Aorta (tissue), 5 donors: ENCODE results near the gene ST6GALNAC6. TPM values are rescaled to one million over a fixed set of nuclear protein-coding genes. Genes with fewer than 3 reads are reported as not detected.

Source experiments
- ATAC-seq: fragments of 200-7000 bp; cut with Tn5 transposase; one replicate; pipeline ENCODE4 v1.9.1; 2022; ENCODE audit warnings: moderate library complexity; ENCODE audit not compliant: low FRiP score
- DNase-seq, 2 donors: peaks; one replicate each; pipeline ENCODE4 v3.0.0-alpha.2; 2020
- H3K27ac ChIP-seq, 2 donors: one replicate each; pipeline ENCODE4 v1.5.1; 2013; ENCODE audit warnings: low read length in 2 of 2, mild to moderate bottlenecking in 2 of 2, moderate library complexity in 2 of 2, control low read depth in 1 of 2, inconsistent platforms in 1 of 2, low read depth in 1 of 2
- H3K27me3 ChIP-seq, 2 donors: one replicate each; pipeline ENCODE4 v1.6.1; 2013; ENCODE audit warnings: control low read depth in 1 of 2, low read length in 1 of 2, mild to moderate bottlenecking in 1 of 2, moderate library complexity in 1 of 2; ENCODE audit not compliant: insufficient read depth in 2 of 2, control insufficient read depth in 1 of 2
- H3K36me3 ChIP-seq, 2 donors: one replicate each; pipeline ENCODE4 v1.6.1; 2013; ENCODE audit warnings: control low read depth in 1 of 2, low read length in 1 of 2, mild to moderate bottlenecking in 1 of 2; ENCODE audit not compliant: insufficient read depth in 2 of 2, control insufficient read depth in 1 of 2
- H3K4me1 ChIP-seq, 2 donors: one replicate each; pipeline ENCODE4 v1.6.1; 2013; ENCODE audit warnings: low read length in 2 of 2, control low read depth in 1 of 2, mild to moderate bottlenecking in 1 of 2, moderate library complexity in 1 of 2; ENCODE audit not compliant: insufficient read depth in 2 of 2, control insufficient read depth in 1 of 2
- H3K4me3 ChIP-seq, 2 donors: one replicate each; pipeline ENCODE4 v1.5.1; 2013; ENCODE audit warnings: low read length in 2 of 2, control low read depth in 1 of 2, mild to moderate bottlenecking in 1 of 2
- H3K9me3 ChIP-seq: one replicate; pipeline ENCODE4 v1.6.1; 2013; ENCODE audit warnings: mild to moderate bottlenecking, low read length; ENCODE audit not compliant: control insufficient read depth
- WGBS, 2 donors: extraction: QIAGEN DNeasy Blood & Tissue Kit; methylation state at CpG; one replicate each; pipeline ENCODE4 v1.1.7; 2013; 5-methylcytosine and 5-hydroxymethylcytosine counted together
- intact Hi-C, 2 donors: fragments of 100-400 bp; cut with DNase I; formaldehyde crosslinking; loops; one replicate each; pipeline versions ENCODE4 v1.14.2 to v1.15.0; 2022
- polyA plus RNA-seq, 2 donors: library from polyadenylated mRNA; stranded (reverse); fragments of 200-250 nt; gene quantifications; one replicate each; pipeline ENCODE4 v1.2.3, GENCODE V29; 2013
- total RNA-seq, 2 donors: library from RNA; stranded (reverse); fragmentation: NEBNext Ultra II Directional; extraction: Animal tissue kit (Norgen Biotek cat#: 25700); gene quantifications; one replicate each; pipeline ENCODE4 v1.2.1, GENCODE V29; 2021
- donor health status: healthy with polysubstance abuse.
- donor health status: Bipolar disorder and iron deficiency.
- donor health status: DM: no; HTN: no; CAD: no.
- donor health status: DM: no; HTN: no; CAD: no.
- donor health status: DM: yes; HTN: yes; CAD: no.

ST6GALNAC6 gene
- total and polyA plus RNA-seq, 4 donors, result 103 to 176 (median 125) TPM

DNA sequence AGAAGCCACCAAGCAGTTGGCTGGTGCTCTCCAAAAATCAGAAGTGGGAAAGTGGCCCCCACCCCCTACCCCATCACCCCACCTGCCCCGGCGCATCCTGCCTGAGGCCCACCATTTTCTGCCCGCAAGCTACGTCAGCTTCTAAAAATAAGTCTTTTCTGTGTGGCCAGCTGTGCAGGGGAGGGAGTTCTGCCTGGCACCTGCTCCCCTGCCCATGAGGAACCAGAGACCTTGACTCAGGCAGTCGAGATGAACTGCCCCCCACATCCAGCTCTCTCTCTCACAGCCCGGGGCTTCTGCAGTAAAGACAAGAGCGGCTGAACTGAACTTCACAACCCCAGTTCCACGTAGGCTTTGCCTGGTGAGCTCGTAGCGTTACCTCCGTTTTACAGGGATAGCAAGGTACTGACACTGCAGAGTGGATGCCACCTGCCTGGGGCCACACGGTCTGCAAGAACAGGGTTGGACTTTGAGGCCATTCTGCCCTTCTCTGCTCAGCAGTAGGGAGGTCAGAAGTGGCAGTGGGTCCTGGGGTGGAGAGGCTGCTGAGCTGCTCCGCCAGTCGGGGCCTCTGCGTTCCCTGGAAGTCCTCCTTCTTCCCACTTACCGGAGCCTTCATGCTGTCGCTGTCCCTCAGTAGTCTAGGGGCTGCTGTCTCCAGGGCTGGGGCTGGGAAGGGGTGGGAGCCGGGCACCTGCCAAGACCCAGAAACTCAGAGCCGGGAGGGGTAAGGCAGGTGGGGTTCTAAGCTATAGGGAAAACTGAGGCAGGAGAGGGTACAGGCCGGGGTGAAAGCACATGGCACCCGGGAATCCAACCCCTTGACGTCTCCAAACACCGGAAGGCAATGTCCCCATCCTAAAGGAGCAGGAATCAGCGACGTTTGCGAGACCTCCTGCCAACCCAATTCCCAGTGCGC lies 16.7 kb upstream of the ST6GALNAC6 start:
- peaks cover 0 to 4% of the 10 kb centered on the region in 2 donors for H3K36me3 ChIP-seq
- intact Hi-C loops, result loop anchor here (2.0 to 5.0 kb wide), 3 partner anchors 17 to 129 kb away; partner anchors contain the start of genes AK1 (in 1 of the 2), CDK9 (in 1 of the 2) and ST6GALNAC6 (in 1 of the 2)
- peak in 1 of 2 donors; percentile 49 for DNase-seq

DNA sequence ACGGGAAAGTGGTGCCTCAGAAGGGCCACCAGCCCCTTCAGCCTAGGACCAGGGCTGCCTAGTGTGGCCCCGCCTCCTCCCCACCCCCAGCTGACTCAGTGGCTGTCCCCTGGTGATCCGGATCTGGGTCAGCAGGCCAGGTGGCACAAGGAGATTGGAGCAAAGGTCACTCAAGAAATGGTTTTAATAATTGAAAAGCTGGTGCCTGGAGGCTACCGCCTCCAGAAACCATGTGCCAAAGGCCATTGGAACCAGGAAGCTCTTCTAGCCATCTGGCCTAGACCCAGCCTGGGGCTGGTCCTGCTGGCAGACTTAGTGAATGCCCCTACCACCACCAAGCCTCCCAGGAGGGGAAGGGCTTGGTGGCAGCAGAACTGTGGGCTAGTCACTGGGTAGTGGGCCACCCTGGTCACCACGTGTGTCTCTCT lies 15.9 kb upstream of the ST6GALNAC6 start:
- 73 to 74% methylated on average over 5 of the region's 5 CpGs for WGBS, 2 donors
- Histone ChIP-seq H3K4me1 (no peaks in the 10 kb centered on the region), H3K36me3 (peaks cover 0 to 4% of the 10 kb centered on the region in 2 donors), H3K9me3 (no peaks in the 10 kb centered on the region), H3K27me3 (no peaks in the 10 kb centered on the region), H3K4me3 (peak overlapping the region in 1 of 2 donors; percentile 44), H3K27ac (no peak overlapping the region)
- peak in 1 of 2 donors; percentile 62 for DNase-seq
- ATAC-seq, result no peak
- intact Hi-C loops, result loop anchor here (5.0 kb wide), 2 partner anchors 38 to 128 kb away; partner anchors contain the start of genes AK1 (in 1 of the 2) and CDK9 (in 1 of the 2)

More for the DNA sequence above, 16.7 kb upstream of the ST6GALNAC6 start:
- Histone ChIP-seq H3K9me3 (no peaks in the 10 kb centered on the region), H3K4me3 (peak overlapping the region; percentile 44 to 72), H3K4me1 (no peaks in the 10 kb centered on the region), H3K27ac (peak overlapping the region in 1 of 2 donors; percentile 5), H3K27me3 (no peaks in the 10 kb centered on the region)
- 19 to 20% methylated on average over 27 of the region's 27 CpGs for WGBS, 2 donors
- peak; percentile 1 for ATAC-seq

DNA sequence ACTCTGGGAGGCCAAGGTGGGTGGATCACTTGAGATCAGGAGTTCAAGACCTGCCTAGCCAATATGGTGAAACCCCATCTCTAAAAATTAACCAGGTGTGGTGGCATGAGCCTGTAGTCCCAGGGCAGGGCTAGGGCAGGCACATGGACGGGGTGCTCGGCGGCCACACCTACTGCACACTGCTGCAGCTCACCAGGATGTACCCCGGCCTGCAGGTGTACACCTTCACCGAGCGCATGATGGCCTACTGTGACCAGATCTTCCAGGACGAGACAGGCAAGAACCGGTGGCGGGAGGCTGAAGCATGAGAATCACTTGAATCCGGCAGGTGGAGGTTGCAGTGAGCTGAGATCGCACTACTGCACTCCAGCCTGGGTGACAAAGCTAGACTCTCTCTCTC lies 14.3 kb upstream of the ST6GALNAC6 start:
- 95% methylated on average over 11 of the region's 11 CpGs for WGBS, 2 donors
- Histone ChIP-seq H3K36me3 (peaks cover 0 to 4% of the 10 kb centered on the region in 2 donors), H3K9me3 (no peaks in the 10 kb centered on the region), H3K27me3 (no peaks in the 10 kb centered on the region), H3K4me1 (no peaks in the 10 kb centered on the region), H3K4me3 (no peak overlapping the region), H3K27ac (no peak overlapping the region)
- intact Hi-C loops, result no loop called here
- no peak for ATAC-seq
- no peak for DNase-seq

DNA sequence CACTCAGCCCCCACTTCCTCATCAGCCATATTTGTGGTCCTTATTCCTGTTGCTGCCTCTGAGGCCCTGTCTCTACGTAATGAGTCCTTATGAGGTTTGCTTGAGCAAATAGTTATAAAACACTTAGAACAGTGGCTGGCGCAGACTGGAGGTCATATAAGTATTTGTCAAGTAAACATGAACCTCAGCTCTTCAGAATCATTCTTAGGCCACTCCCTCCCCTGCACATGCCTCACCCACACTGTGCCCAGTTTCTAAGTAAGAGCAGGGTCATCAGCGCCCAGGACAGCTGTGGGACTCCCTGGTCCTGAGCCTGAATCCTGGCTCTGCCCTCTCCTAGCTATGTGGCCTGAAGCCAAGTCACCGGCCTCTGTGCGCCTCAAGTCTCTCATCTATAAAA lies 13.5 kb upstream of the ST6GALNAC6 start:
- no peaks in the 10 kb centered on the region for H3K9me3 ChIP-seq
- intact Hi-C loops, result no loop called here
- DNase-seq (no peak), ATAC-seq (no peak)
- no peaks in the 10 kb centered on the region for H3K4me1 ChIP-seq
- H3K27me3 ChIP-seq, result no peaks in the 10 kb centered on the region
- H3K4me3 ChIP-seq, result no peak overlapping the region
- no peak overlapping the region for H3K27ac ChIP-seq
- 81 to 88% methylated on average over 5 of the region's 5 CpGs for WGBS, 2 donors
- peaks cover 0 to 4% of the 10 kb centered on the region in 2 donors for H3K36me3 ChIP-seq

DNA sequence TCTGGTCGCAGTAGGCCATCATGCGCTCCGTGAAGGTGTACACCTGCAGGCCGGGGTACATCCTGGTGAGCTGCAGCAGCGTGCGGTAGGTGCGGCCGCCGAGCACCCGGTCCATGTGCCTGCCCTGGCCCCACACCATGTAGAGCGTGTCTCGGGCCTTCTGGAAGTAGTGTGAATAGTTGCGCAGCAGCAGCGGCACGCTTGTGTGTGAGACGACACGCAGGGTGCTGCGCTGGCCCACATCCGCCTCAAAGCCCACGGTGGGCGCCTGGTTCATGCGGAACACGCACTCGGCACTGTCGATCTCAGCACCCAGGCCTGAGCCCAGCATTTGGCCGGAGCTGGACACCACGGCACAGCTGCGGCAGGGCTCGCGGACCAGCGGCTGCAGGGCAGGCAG lies 12.9 kb upstream of the ST6GALNAC6 start:
- Histone ChIP-seq H3K36me3 (peaks cover 0 to 4% of the 10 kb centered on the region in 2 donors), H3K4me3 (no peak overlapping the region), H3K4me1 (no peaks in the 10 kb centered on the region), H3K27ac (no peak overlapping the region), H3K9me3 (no peaks in the 10 kb centered on the region), H3K27me3 (no peaks in the 10 kb centered on the region)
- peak in 1 of 2 donors; percentile 46 for DNase-seq
- 94 to 95% methylated on average over 31 of the region's 31 CpGs for WGBS, 2 donors
- intact Hi-C loops, result no loop called here
- no peak for ATAC-seq

DNA sequence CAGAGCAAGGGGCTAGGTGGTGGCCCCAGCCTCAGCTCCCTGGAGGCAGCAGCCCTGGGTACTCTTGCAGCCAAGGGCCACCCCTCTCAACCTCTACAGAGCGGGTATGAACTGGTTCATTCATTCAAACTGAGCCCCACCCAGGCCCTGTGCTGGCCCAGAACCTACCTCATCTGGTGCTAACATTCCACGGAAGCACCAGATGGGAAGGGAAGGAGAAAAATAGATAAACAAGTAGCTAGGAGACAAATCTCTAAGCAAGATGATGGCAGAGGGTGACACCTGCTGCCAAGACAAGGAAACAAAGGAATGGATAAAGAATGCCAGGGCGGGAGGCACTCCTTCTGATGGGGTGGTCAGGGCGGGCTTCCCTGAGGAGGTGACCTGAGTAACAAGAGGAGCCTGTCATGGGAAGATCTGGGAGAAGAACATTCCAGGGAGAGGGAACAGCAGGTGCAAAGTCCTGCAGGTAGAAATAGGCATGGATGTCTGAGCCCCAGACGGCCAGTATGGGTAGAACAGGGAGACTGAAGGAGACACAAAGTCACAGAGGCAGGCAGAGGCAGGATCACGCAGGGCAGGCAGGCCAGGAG lies 11.3 kb upstream of the ST6GALNAC6 start:
- peaks cover 0 to 4% of the 10 kb centered on the region in 2 donors for H3K36me3 ChIP-seq
- DNase-seq (no peak), ATAC-seq (no peak)
- H3K27me3 ChIP-seq, result no peaks in the 10 kb centered on the region
- H3K27ac ChIP-seq, result no peak overlapping the region
- intact Hi-C loops, result no loop called here
- H3K4me3 ChIP-seq, result no peak overlapping the region
- 71 to 74% methylated on average over 6 of the region's 6 CpGs for WGBS, 2 donors
- H3K4me1 ChIP-seq, result no peaks in the 10 kb centered on the region
- no peaks in the 10 kb centered on the region for H3K9me3 ChIP-seq

DNA sequence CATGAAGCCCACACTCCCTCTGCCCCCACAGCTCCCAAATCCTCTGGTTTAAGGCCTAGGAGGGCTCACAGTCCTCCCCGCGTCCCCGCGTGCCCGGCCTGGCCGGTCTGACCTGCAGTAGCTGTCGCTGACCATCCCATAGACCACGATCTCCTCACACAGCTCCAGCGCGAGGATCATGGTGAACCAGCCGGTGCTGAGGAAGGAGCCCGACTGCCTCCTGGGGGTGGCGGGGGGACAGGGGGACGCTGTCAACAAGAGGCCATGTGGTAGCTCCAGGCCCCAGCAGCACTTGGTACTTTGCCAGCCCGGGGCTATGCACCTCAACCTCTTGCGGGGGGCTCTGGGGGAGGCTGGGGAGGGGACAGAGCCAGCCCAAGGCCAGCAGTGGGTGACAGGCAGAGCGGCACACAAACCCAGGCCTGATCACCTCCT lies 10.5 kb upstream of the ST6GALNAC6 start:
- Histone ChIP-seq H3K27me3 (no peaks in the 10 kb centered on the region), H3K36me3 (peaks cover 0 to 4% of the 10 kb centered on the region in 2 donors), H3K4me3 (no peak overlapping the region), H3K9me3 (no peaks in the 10 kb centered on the region), H3K4me1 (no peaks in the 10 kb centered on the region), H3K27ac (no peak overlapping the region)
- intact Hi-C loops, result no loop called here
- DNase-seq (peak in 1 of 2 donors; percentile 54), ATAC-seq (no peak)
- WGBS, 2 donors, result 86% methylated on average over 17 of the region's 17 CpGs

DNA sequence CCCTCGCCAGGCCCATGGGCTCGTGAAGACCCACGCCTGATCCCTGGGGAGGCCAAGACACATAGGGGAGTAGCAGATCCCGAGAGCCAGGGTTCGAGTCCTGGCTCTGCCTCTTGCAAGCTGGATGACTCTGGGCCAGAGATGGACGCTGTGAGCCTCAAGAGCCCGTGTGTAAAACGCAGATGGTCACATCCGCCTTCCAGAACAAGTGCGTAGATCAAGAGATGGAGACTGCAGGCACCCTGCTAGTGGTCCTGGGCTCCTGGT lies 9.2 kb upstream of the ST6GALNAC6 start:
- ATAC-seq (no peak), DNase-seq (no peak)
- H3K27ac ChIP-seq, result no peak overlapping the region
- no peaks in the 10 kb centered on the region for H3K9me3 ChIP-seq
- H3K4me3 ChIP-seq, result no peak overlapping the region
- no peaks in the 10 kb centered on the region for H3K4me1 ChIP-seq
- 89 to 92% methylated on average over 10 of the region's 10 CpGs for WGBS, 2 donors
- H3K36me3 ChIP-seq, result peaks cover 0 to 4% of the 10 kb centered on the region in 2 donors
- intact Hi-C loops, result no loop called here
- H3K27me3 ChIP-seq, result no peaks in the 10 kb centered on the region
